Fibroblast of lung (primary cell): Measurements from ENCODE around the gene SYPL1.

ENCODE experiments used
- EZH2 ChIP-seq: IDR thresholded peaks from 2 replicates; pipeline ENCODE4 v1.5.1; 2012; ENCODE audit warnings: low read length, control low read depth, mild to moderate bottlenecking; ENCODE audit errors: missing control alignments
- TF ChIP-seq, protein P1 (sequence below), 2 donors: IDR thresholded peaks in 1 of 2; conservative IDR thresholded peaks in 1 of 2; 1 replicate in 1 of 2; 2 replicates in 1 of 2; pipeline ENCODE4 v1.5.1; 2011 to 2012; ENCODE audit warnings: low read length in 2 of 2, control low read depth in 1 of 2, inconsistent platforms in 1 of 2, low read depth in 1 of 2, mild to moderate bottlenecking in 1 of 2

DNA sequence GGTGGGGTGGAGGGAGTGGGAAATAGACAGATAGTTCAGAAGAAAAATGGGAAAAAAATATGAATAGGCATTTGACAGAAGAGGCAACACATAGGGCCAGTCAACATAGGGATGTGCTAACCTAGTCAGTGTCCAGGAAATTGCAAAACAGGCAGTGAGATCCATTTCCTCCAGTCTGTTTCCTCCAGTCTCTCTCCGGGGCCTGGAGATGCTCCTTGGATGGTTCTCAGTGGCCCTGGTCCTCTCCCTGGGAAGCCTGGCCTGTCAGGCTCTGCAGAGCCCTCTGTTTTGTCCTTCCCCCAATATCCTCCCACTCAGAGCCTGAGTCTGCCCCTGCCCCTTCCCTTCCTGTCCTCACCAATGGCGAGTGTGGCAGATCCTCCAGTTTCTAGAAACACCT, 52.6 kb downstream of the SYPL1 start:
- no peak for TF ChIP-seq EZH2
- TF ChIP-seq, protein P1, sequence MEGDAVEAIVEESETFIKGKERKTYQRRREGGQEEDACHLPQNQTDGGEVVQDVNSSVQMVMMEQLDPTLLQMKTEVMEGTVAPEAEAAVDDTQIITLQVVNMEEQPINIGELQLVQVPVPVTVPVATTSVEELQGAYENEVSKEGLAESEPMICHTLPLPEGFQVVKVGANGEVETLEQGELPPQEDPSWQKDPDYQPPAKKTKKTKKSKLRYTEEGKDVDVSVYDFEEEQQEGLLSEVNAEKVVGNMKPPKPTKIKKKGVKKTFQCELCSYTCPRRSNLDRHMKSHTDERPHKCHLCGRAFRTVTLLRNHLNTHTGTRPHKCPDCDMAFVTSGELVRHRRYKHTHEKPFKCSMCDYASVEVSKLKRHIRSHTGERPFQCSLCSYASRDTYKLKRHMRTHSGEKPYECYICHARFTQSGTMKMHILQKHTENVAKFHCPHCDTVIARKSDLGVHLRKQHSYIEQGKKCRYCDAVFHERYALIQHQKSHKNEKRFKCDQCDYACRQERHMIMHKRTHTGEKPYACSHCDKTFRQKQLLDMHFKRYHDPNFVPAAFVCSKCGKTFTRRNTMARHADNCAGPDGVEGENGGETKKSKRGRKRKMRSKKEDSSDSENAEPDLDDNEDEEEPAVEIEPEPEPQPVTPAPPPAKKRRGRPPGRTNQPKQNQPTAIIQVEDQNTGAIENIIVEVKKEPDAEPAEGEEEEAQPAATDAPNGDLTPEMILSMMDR (conservative IDR thresholded peaks at IDR 0.05 in 1 of 2, IDR thresholded peaks at IDR 0.05 in 1 of 2; ENCODE audit: low read depth in 1 of 2, low read length in 2 of 2), result no peak
